ENCODE results near the gene CHMP6. TPM values are rescaled to one million over a fixed set of nuclear protein-coding genes. Genes with fewer than 3 reads are reported as not detected.

The CHMP6 gene
- total and polyA plus RNA-seq, 9 of the 15 experiments (the other 6 are each of a cell fraction or from before 2014, with no cell fraction given): 0.25 to 30.4 (median 13.4) TPM

DNA sequence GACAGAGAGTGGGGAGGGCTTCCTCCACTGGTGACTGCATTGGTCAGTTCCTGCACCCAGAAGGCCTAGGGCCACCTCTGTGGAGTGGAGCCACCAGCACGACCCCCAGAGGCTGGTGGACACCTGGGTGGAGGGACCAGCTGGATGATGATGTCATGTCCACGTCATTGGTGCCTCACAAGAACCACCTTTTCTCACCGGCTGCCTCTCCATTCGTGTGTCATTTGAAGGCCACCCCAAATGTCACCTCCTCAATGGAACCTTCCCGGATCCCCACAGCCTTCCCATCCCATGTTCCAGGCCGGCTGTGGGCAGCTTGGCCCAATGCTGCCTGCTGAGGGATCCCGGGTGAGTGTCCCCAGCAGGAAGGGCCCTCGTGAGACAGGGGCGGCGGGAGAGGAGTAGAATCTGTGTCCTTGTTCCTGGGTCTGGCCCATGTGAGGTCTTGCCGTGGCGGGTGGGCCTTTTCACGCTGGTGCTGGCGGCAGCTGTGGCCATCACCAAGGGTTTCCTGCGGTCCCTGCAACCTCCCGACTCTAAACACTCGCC is 9.1 kb upstream of the CHMP6 start (continued):
- TF ChIP-seq, protein P1, sequence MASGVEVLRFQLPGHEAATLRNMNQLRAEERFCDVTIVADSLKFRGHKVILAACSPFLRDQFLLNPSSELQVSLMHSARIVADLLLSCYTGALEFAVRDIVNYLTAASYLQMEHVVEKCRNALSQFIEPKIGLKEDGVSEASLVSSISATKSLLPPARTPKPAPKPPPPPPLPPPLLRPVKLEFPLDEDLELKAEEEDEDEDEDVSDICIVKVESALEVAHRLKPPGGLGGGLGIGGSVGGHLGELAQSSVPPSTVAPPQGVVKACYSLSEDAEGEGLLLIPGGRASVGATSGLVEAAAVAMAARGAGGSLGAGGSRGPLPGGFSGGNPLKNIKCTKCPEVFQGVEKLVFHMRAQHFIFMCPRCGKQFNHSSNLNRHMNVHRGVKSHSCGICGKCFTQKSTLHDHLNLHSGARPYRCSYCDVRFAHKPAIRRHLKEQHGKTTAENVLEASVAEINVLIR (CRISPR knock-in tag; IDR thresholded peaks at IDR 0.05): no peak
- no peak for TF ChIP-seq ZNF696 (CRISPR knock-in tag; conservative IDR thresholded peaks at IDR 0.05)

DNA sequence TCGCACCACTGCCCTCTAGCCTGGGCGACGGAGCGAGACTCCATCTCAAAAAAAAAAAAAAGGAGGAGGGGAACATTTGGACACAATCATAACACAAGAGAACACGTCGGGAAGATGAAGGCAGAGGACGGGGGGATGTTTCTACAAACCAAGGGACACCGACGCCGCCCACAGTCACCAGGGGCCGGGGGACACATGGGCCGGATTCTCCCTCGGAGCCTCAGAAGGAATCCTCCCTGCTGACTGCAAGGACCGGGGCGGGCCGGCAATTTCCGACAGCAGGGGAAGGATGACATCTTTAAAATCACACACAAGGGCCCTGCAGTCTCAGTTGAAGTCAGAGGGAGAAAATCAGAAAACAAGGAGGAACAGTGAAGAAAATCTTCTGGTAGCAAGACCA is 8.1 kb upstream of the CHMP6 start:
- Histone ChIP-seq H3K79me2 (ENCODE audit: control insufficient read depth, insufficient read depth, low read length) (no peaks in the 10 kb centered on the region), H3K27ac (ENCODE audit: extremely low read depth, low read depth, low read length) (no peak overlapping the region), H3K9me1 (ENCODE audit: control insufficient read depth, insufficient read depth, low read length) (no peaks in the 10 kb centered on the region), H3K9me3 (replicated peaks; ENCODE audit: control insufficient read depth, insufficient read depth, low read depth, low read length) (no peaks in the 10 kb centered on the region), H3K36me3 (ENCODE audit: control insufficient read depth, insufficient read depth, low read length) (no peaks in the 10 kb centered on the region), H3K4me3 (no peak overlapping the region), H3K4me1 (replicated peaks in 1 of 2; ENCODE audit: control insufficient read depth in 2 of 2, insufficient read depth in 2 of 2, low read length in 2 of 2) (peaks cover 0 to 53% of the 10 kb centered on the region in 2 experiments; a peak in 3 of 5 replicates), H3K9ac (ENCODE audit: insufficient read depth in 1 of 2, low read depth in 2 of 2, low read length in 2 of 2) (peak overlapping the region in 1 of 2 experiments; percentile 22; a peak in 1 of 4 replicates), H3K4me2 (ENCODE audit: insufficient read depth, low read length) (no peak overlapping the region), H3K27me3 (ENCODE audit: control insufficient read depth in 2 of 2, insufficient read depth in 2 of 2, low read length in 2 of 2) (peaks cover 12 to 28% of the 10 kb centered on the region in 2 experiments; a peak in 4 of 5 replicates), H2AFZ (ENCODE audit: low read depth, low read length) (no peak overlapping the region), H4K20me1 (replicated peaks; ENCODE audit: control insufficient read depth, insufficient read depth, low read length) (0 out of 2 replicates have a peak, but pooled peaks cover 9% of the 10 kb centered on the region)
- in situ Hi-C loops (cut with MboI): loop anchor here (5.0 to 10.0 kb wide), 2 partner anchors 556 to 789 kb away; no protein-coding TSS in a partner anchor
- CTCF ChIA-PET (ENCODE audit: low intra/inter-chr PET ratio): interaction anchor here (0.7 kb wide), 1 partner anchor 121 kb away, joined by 3 read pairs; no protein-coding TSS in a partner anchor
- POLR2A ChIA-PET: interaction anchor here (0.7 kb wide), 1 partner anchor 531 kb away, joined by 3 read pairs; no protein-coding TSS in a partner anchor
- intact Hi-C loops (cut with micrococcal nuclease): loop anchor here (5.0 to 10.0 kb wide), 2 partner anchors 241 to 556 kb away; partner anchors contain the start of gene CEP131
- DNase-seq (ENCODE audit: extremely low read depth in 1 of 4, low spot score in 3 of 4): no peak
- WGBS (ENCODE audit: insufficient coverage, low coverage, missing lambda C conversion rate): 25% methylated on average over 12 of the region's 17 CpGs
- no peak for TF ChIP-seq TBP (optimal IDR thresholded peaks at IDR 0.05; ENCODE audit: low read depth, low read length)
- FAIRE-seq: no peak
- no TSS peak for BruUV-seq (replicated peaks)
- ATAC-seq: no peak
